Fibroblast of lung (primary cell): ENCODE measurements around the gene KRT40.

Experiments used
- CTCF ChIP-seq, 2 donors: IDR thresholded peaks in 1 of 2; conservative IDR thresholded peaks in 1 of 2; 1 replicate in 1 of 2; 2 replicates in 1 of 2; pipeline ENCODE4 v1.5.1; 2011 to 2012; ENCODE audit warnings: low read length in 2 of 2, control low read depth in 1 of 2, inconsistent platforms in 1 of 2, low read depth in 1 of 2, mild to moderate bottlenecking in 1 of 2
- EZH2 ChIP-seq: IDR thresholded peaks from 2 replicates; pipeline ENCODE4 v1.5.1; 2012; ENCODE audit warnings: low read length, control low read depth, mild to moderate bottlenecking; ENCODE audit errors: missing control alignments

- TF ChIP-seq CTCF (conservative IDR thresholded peaks at IDR 0.05 in 1 of 2, IDR thresholded peaks at IDR 0.05 in 1 of 2; ENCODE audit: low read depth in 1 of 2, low read length in 2 of 2) (no peak), EZH2 (no peak)
Observed at GRCh38 chr17:40980117-40980516, 4.0 kb downstream of the KRT40 start.
